Duodenal mucosa (tissue), 2 donors: Measurements from ENCODE around the gene AKAP6.

Experiments used
- H3K27ac ChIP-seq: one replicate; pipeline ENCODE4 v1.7.0; 2013; ENCODE audit warnings: low read depth, low read length
- H3K27me3 ChIP-seq, 2 donors: one replicate each; pipeline ENCODE4 v1.7.0; 2013; ENCODE audit warnings: low read length in 2 of 2, control low read depth in 1 of 2; ENCODE audit not compliant: insufficient read depth in 2 of 2, control insufficient read depth in 1 of 2
- H3K36me3 ChIP-seq, 2 donors: one replicate each; pipeline ENCODE4 v1.7.0; 2013; ENCODE audit warnings: low read length in 2 of 2, control low read depth in 1 of 2; ENCODE audit not compliant: insufficient read depth in 2 of 2, control insufficient read depth in 1 of 2
- H3K4me1 ChIP-seq, 2 donors: one replicate each; pipeline ENCODE4 v1.7.0; 2013; ENCODE audit warnings: low read length in 2 of 2, control low read depth in 1 of 2; ENCODE audit not compliant: insufficient read depth in 2 of 2, control insufficient read depth in 1 of 2
- H3K4me3 ChIP-seq, 2 donors: one replicate each; pipeline ENCODE4 v1.7.0; 2013; ENCODE audit warnings: low read length in 2 of 2, low read depth in 1 of 2
- H3K9ac ChIP-seq, 2 donors: one replicate each; pipeline ENCODE4 v1.7.0; 2013; ENCODE audit warnings: low read length in 2 of 2, low read depth in 1 of 2
- H3K9me3 ChIP-seq, 2 donors: one replicate each; pipeline ENCODE4 v1.7.0; 2013; ENCODE audit warnings: low read length in 2 of 2, control low read depth in 1 of 2; ENCODE audit not compliant: control insufficient read depth in 1 of 2

Gene AKAP6

GRCh38 chr14:32494609-32495434 lies 165.7 kb downstream of the AKAP6 start:
- Histone ChIP-seq H3K9me3 (no peaks in the 10 kb centered on the region), H3K36me3 (no peaks in the 10 kb centered on the region), H3K9ac (no peak overlapping the region), H3K4me3 (no peak overlapping the region), H3K27ac (no peak overlapping the region), H3K4me1 (no peaks in the 10 kb centered on the region), H3K27me3 (no peaks in the 10 kb centered on the region)

- Histone ChIP-seq H3K4me1 (peaks cover 0 to 4% of the 10 kb centered on the region in 2 donors), H3K27ac (no peak overlapping the region), H3K36me3 (no peaks in the 10 kb centered on the region), H3K9me3 (no peaks in the 10 kb centered on the region), H3K27me3 (no peaks in the 10 kb centered on the region), H3K9ac (no peak overlapping the region), H3K4me3 (no peak overlapping the region)
These were observed 166.3 kb downstream of the AKAP6 start for GRCh38 chr14:32495435-32495734.

- Histone ChIP-seq H3K9ac (no peak overlapping the region), H3K27ac (no peak overlapping the region), H3K36me3 (no peaks in the 10 kb centered on the region), H3K4me1 (peaks cover 0 to 4% of the 10 kb centered on the region in 2 donors), H3K4me3 (no peak overlapping the region), H3K27me3 (no peaks in the 10 kb centered on the region), H3K9me3 (no peaks in the 10 kb centered on the region)
These were observed 168.2 kb downstream of the AKAP6 start for GRCh38 chr14:32497248-32497647.

- H3K4me1 ChIP-seq: no peaks in the 10 kb centered on the region
- no peaks in the 10 kb centered on the region for H3K27me3 ChIP-seq
- no peak overlapping the region for H3K9ac ChIP-seq
- no peaks in the 10 kb centered on the region for H3K36me3 ChIP-seq
- no peak overlapping the region for H3K27ac ChIP-seq
- no peak overlapping the region for H3K4me3 ChIP-seq
- no peaks in the 10 kb centered on the region for H3K9me3 ChIP-seq
These were observed 178.2 kb downstream of the AKAP6 start for GRCh38 chr14:32507029-32507984.

GRCh38 chr14:32508281-32508680 lies 179.2 kb downstream of the AKAP6 start:
- no peaks in the 10 kb centered on the region for H3K9me3 ChIP-seq
- H3K27me3 ChIP-seq: no peaks in the 10 kb centered on the region
- no peak overlapping the region for H3K4me3 ChIP-seq
- H3K4me1 ChIP-seq: peaks cover 3 to 5% of the 10 kb centered on the region in 2 donors
- no peak overlapping the region for H3K27ac ChIP-seq
- H3K36me3 ChIP-seq: no peaks in the 10 kb centered on the region
- no peak overlapping the region for H3K9ac ChIP-seq

GRCh38 chr14:32509632-32510187 lies 180.6 kb downstream of the AKAP6 start:
- H3K4me1 ChIP-seq: peaks cover 4 to 13% of the 10 kb centered on the region in 2 donors
- peak overlapping the region; percentile 41 for H3K27ac ChIP-seq
- no peaks in the 10 kb centered on the region for H3K36me3 ChIP-seq
- no peak overlapping the region for H3K4me3 ChIP-seq
- H3K9ac ChIP-seq: no peak overlapping the region
- H3K27me3 ChIP-seq: no peaks in the 10 kb centered on the region
- no peaks in the 10 kb centered on the region for H3K9me3 ChIP-seq

GRCh38 chr14:32510815-32511214 lies 181.7 kb downstream of the AKAP6 start:
- peaks cover 4 to 13% of the 10 kb centered on the region in 2 donors for H3K4me1 ChIP-seq
- H3K9me3 ChIP-seq: no peaks in the 10 kb centered on the region
- no peak overlapping the region for H3K9ac ChIP-seq
- H3K27me3 ChIP-seq: no peaks in the 10 kb centered on the region
- H3K36me3 ChIP-seq: no peaks in the 10 kb centered on the region
- no peak overlapping the region for H3K4me3 ChIP-seq
- H3K27ac ChIP-seq: peak overlapping the region; percentile 44

- H3K27ac ChIP-seq: no peak overlapping the region
- no peak overlapping the region for H3K9ac ChIP-seq
- no peaks in the 10 kb centered on the region for H3K9me3 ChIP-seq
- H3K27me3 ChIP-seq: no peaks in the 10 kb centered on the region
- H3K4me1 ChIP-seq: peaks cover 4 to 13% of the 10 kb centered on the region in 2 donors
- no peak overlapping the region for H3K4me3 ChIP-seq
- H3K36me3 ChIP-seq: no peaks in the 10 kb centered on the region
These were observed 183.2 kb downstream of the AKAP6 start for GRCh38 chr14:32512348-32512747.

- Histone ChIP-seq H3K9me3 (no peaks in the 10 kb centered on the region), H3K27ac (no peak overlapping the region), H3K36me3 (no peaks in the 10 kb centered on the region), H3K27me3 (no peaks in the 10 kb centered on the region), H3K4me1 (peaks cover 4 to 13% of the 10 kb centered on the region in 2 donors), H3K9ac (no peak overlapping the region), H3K4me3 (no peak overlapping the region)
These were observed 183.7 kb downstream of the AKAP6 start for GRCh38 chr14:32512813-32513212.

GRCh38 chr14:32513571-32514009 lies 184.5 kb downstream of the AKAP6 start:
- Histone ChIP-seq H3K4me1 (peaks cover 4 to 13% of the 10 kb centered on the region in 2 donors), H3K36me3 (no peaks in the 10 kb centered on the region), H3K4me3 (no peak overlapping the region), H3K27ac (no peak overlapping the region), H3K9ac (no peak overlapping the region), H3K9me3 (no peaks in the 10 kb centered on the region), H3K27me3 (no peaks in the 10 kb centered on the region)
